GM19240 (cell line): ENCODE measurements around the gene ABTB2.

Experiments used
- DNase-seq: peaks from one replicate; pipeline ENCODE4 v3.0.0; 2011; ENCODE audit warnings: low spot score; ENCODE audit not compliant: insufficient read length

ABTB2 gene

GRCh38 chr11:34173050-34173449 is 184.8 kb downstream of the ABTB2 start:
- DNase-seq = no peak

- no peak for DNase-seq
Measured at GRCh38 chr11:34169686-34170085, 188.1 kb downstream of the ABTB2 start.

GRCh38 chr11:34168642-34169420 is 189.0 kb downstream of the ABTB2 start:
- no peak for DNase-seq

- DNase-seq = no peak
Measured at GRCh38 chr11:34167961-34168360, 189.8 kb downstream of the ABTB2 start.

GRCh38 chr11:34166806-34167740 is 190.7 kb downstream of the ABTB2 start:
- no peak for DNase-seq

- DNase-seq = no peak
Measured at GRCh38 chr11:34165786-34166555, 191.8 kb downstream of the ABTB2 start.

GRCh38 chr11:34165121-34165520 is 192.7 kb downstream of the ABTB2 start:
- DNase-seq = no peak

GRCh38 chr11:34162856-34163255 is 195.0 kb downstream of the ABTB2 start:
- DNase-seq = no peak

- no peak for DNase-seq
Measured at GRCh38 chr11:34162493-34162820, 195.4 kb downstream of the ABTB2 start.

GRCh38 chr11:34161812-34162492 is 195.9 kb downstream of the ABTB2 start:
- no peak for DNase-seq

- no peak for DNase-seq
Measured at GRCh38 chr11:34161361-34161760, 196.4 kb downstream of the ABTB2 start.

- DNase-seq = no peak
Measured at GRCh38 chr11:34160791-34161190, 197.0 kb downstream of the ABTB2 start.

GRCh38 chr11:34160049-34160721 is 197.6 kb downstream of the ABTB2 start:
- no peak for DNase-seq

GRCh38 chr11:34158661-34159060 is 199.1 kb downstream of the ABTB2 start:
- DNase-seq = no peak

GRCh38 chr11:34157163-34157562 is 200.6 kb downstream of the ABTB2 start:
- DNase-seq = no peak

GRCh38 chr11:34155757-34156062 is 202.1 kb downstream of the ABTB2 start:
- no peak for DNase-seq

- no peak for DNase-seq
Measured at GRCh38 chr11:34155057-34155756, 202.6 kb downstream of the ABTB2 start.

GRCh38 chr11:34154059-34154875 is 203.5 kb downstream of the ABTB2 start:
- DNase-seq = peak; percentile 56
